ENCODE results near the gene MEGF8. TPM values are rescaled to one million over a fixed set of nuclear protein-coding genes. Genes with fewer than 3 reads are reported as not detected.
A peak's percentile ranks its signal among the peaks of the same experiment; 100 is the strongest.

The MEGF8 gene
- total RNA-seq, 1 donor from 2014 or later: 11.7 TPM

- ATAC-seq: no peak
Observed at GRCh38 chr19:42285988-42286348, 39.5 kb upstream of the MEGF8 start.

GRCh38 chr19:42286349-42287016 lies 39.0 kb upstream of the MEGF8 start:
- DNase-seq (ENCODE audit: low spot score) (peak; percentile 57), ATAC-seq (no peak)

More at GRCh38 chr19:42285988-42286348, 39.5 kb upstream of the MEGF8 start:
- no peak for DNase-seq (ENCODE audit: low spot score)

- no peak for DNase-seq (ENCODE audit: low spot score)
- no peak for ATAC-seq
Observed at GRCh38 chr19:42287017-42287826, 38.2 kb upstream of the MEGF8 start.

GRCh38 chr19:42287827-42288107 lies 37.7 kb upstream of the MEGF8 start:
- ATAC-seq: no peak

GRCh38 chr19:42288387-42288786 lies 37.0 kb upstream of the MEGF8 start:
- ATAC-seq: no peak
- no peak for DNase-seq (ENCODE audit: low spot score)

More at GRCh38 chr19:42287827-42288107, 37.7 kb upstream of the MEGF8 start:
- no peak for DNase-seq (ENCODE audit: low spot score)

- ATAC-seq (no peak), DNase-seq (ENCODE audit: low spot score) (no peak)
Observed at GRCh38 chr19:42288881-42289555, 36.4 kb upstream of the MEGF8 start.

- no peak for DNase-seq (ENCODE audit: low spot score)
Observed at GRCh38 chr19:42289556-42290041, 35.8 kb upstream of the MEGF8 start.

GRCh38 chr19:42290136-42290522 lies 35.3 kb upstream of the MEGF8 start:
- no peak for DNase-seq (ENCODE audit: low spot score)
- no peak for ATAC-seq

More at GRCh38 chr19:42289556-42290041, 35.8 kb upstream of the MEGF8 start:
- no peak for ATAC-seq

- DNase-seq (ENCODE audit: low spot score) (no peak), ATAC-seq (peak; percentile 10)
Observed at GRCh38 chr19:42290523-42291434, 34.7 kb upstream of the MEGF8 start.

- DNase-seq (ENCODE audit: low spot score) (no peak), ATAC-seq (no peak)
Observed at GRCh38 chr19:42291435-42291810, 34.0 kb upstream of the MEGF8 start.

- ATAC-seq (no peak), DNase-seq (ENCODE audit: low spot score) (no peak)
Observed at GRCh38 chr19:42292042-42292960, 33.1 kb upstream of the MEGF8 start.

GRCh38 chr19:42292963-42293362 lies 32.5 kb upstream of the MEGF8 start:
- DNase-seq (ENCODE audit: low spot score): no peak
- ATAC-seq: no peak

- ATAC-seq (no peak), DNase-seq (ENCODE audit: low spot score) (no peak)
Observed at GRCh38 chr19:42293540-42293939, 31.9 kb upstream of the MEGF8 start.

- ATAC-seq: no peak
- DNase-seq (ENCODE audit: low spot score): no peak
Observed at GRCh38 chr19:42293948-42294347, 31.5 kb upstream of the MEGF8 start.

- ATAC-seq: no peak
- DNase-seq (ENCODE audit: low spot score): no peak
Observed at GRCh38 chr19:42294471-42295137, 30.8 kb upstream of the MEGF8 start.

GRCh38 chr19:42295342-42295741 lies 30.1 kb upstream of the MEGF8 start:
- no peak for ATAC-seq
- DNase-seq (ENCODE audit: low spot score): no peak

- peak; percentile 79 for DNase-seq (ENCODE audit: low spot score)
- ATAC-seq: peak; percentile 87
Observed at GRCh38 chr19:42295831-42296525, 29.5 kb upstream of the MEGF8 start.

GRCh38 chr19:42297039-42297438 lies 28.4 kb upstream of the MEGF8 start:
- no peak for ATAC-seq
- no peak for DNase-seq (ENCODE audit: low spot score)

All from left lobe of liver (tissue), 2 donors.